GM12891 (cell line): ENCODE measurements around the gene PEX14.

Experiments used
- PAX5 ChIP-seq: IDR thresholded peaks from 2 replicates; pipeline ENCODE4 v1.6.1; 2011; ENCODE audit warnings: low read length, moderate library complexity, mild to moderate bottlenecking; ENCODE audit not compliant: insufficient read depth, severe bottlenecking
- POLR2A ChIP-seq: IDR thresholded peaks from 2 replicates; pipeline ENCODE4 v1.6.1; 2011; ENCODE audit warnings: low read depth, low read length, control low read depth
- POLR2AphosphoS5 ChIP-seq: IDR thresholded peaks from 2 replicates; pipeline ENCODE4 v1.6.1; 2011; ENCODE audit warnings: low read depth, low read length, control low read depth
- SPI1 ChIP-seq: IDR thresholded peaks from 2 replicates; pipeline ENCODE4 v1.6.1; 2011; ENCODE audit warnings: low read depth, low read length, control low read depth
- TAF1 ChIP-seq: IDR thresholded peaks from 2 replicates; pipeline ENCODE4 v1.6.1; 2011; ENCODE audit warnings: low read depth, low read length, control low read depth

GRCh38 chr1:10517677-10517982, 42.9 kb downstream of the PEX14 start:
- TF ChIP-seq POLR2A (no peak), POLR2AphosphoS5 (no peak), TAF1 (no peak), SPI1 (no peak), PAX5 (no peak)
